ENCODE measurements around the gene CABLES1.

GRCh38 chr18:23092121-23092520 is 43.2 kb upstream of the CABLES1 start:
- TF ChIP-seq CTCF (IDR thresholded peaks at IDR 0.05) (no peak), POLR2A (IDR thresholded peaks at IDR 0.05) (no peak)

All from thyroid gland (tissue), 4 donors.